BJ (cell line): Measurements from ENCODE around the gene ANKFN1. TPM values are rescaled to one million over a fixed set of nuclear protein-coding genes. Genes with fewer than 3 reads are reported as not detected.
A peak's percentile ranks its signal among the peaks of the same experiment; 100 is the strongest.

Experiments
- CTCF ChIA-PET: fragments of 350-600 bp; formaldehyde crosslinking; extraction: SDS; loops from one replicate; lab custom pipeline; 2021; ENCODE audit warnings: antibody characterized with exemption, inconsistent platforms; lab: Yijun Ruan, JAX
- POLR2A ChIA-PET: fragments of 300-600 bp; sonication (Branson Sonifier 250); formaldehyde crosslinking; extraction: SDS; loops from one replicate; lab custom pipeline; 2021; ENCODE audit warnings: antibody characterized with exemption; lab: Charles Lee
- DNase-seq: peaks from one replicate; pipeline ENCODE4 v3.0.0-alpha.2; 2011; ENCODE audit warnings: low read depth
- H3K27me3 ChIP-seq: 2 replicates; pipeline ENCODE4 v1.6.0; 2011; ENCODE audit warnings: low read length; ENCODE audit not compliant: control insufficient read depth, insufficient read depth
- H3K36me3 ChIP-seq: 2 replicates; pipeline ENCODE4 v1.5.1; 2011; ENCODE audit warnings: low read length; ENCODE audit not compliant: control insufficient read depth, insufficient read depth
- H3K4me3 ChIP-seq: 2 replicates; pipeline ENCODE4 v1.5.1; 2011; ENCODE audit warnings: low read depth, mild to moderate bottlenecking, control low read depth, low read length
- CTCF ChIP-seq: IDR thresholded peaks from 2 replicates; pipeline ENCODE4 v1.5.1; 2011; ENCODE audit warnings: low read depth, mild to moderate bottlenecking, control low read depth, inconsistent platforms, low read length, moderate library complexity; ENCODE audit not compliant: insufficient read depth
- polyA plus RNA-seq: library from polyadenylated mRNA; depleted of rRNA; stranded (reverse); fragments of >200 nt; gene quantifications from 2 replicates; pipeline ENCODE4 v1.2.3, GENCODE V29; 2011

ANKFN1 gene
- polyA plus RNA-seq, 1 experiment: 0.06 TPM

GRCh38 chr17:56121191-56122051 is 31.9 kb upstream of the ANKFN1 start:
- Histone ChIP-seq H3K36me3 (no peaks in the 10 kb centered on the region), H3K27me3 (no peaks in the 10 kb centered on the region), H3K4me3 (no peak overlapping the region)
- DNase-seq: no peak
- POLR2A ChIA-PET: no interaction called here
- peak; percentile 34 for TF ChIP-seq CTCF
- CTCF ChIA-PET: interaction anchor here (0.6 to 1.4 kb wide), 2 partner anchors 169 to 198 kb away, joined by 3 to 7 read pairs; no protein-coding TSS in a partner anchor

- H3K4me3 ChIP-seq: no peak overlapping the region
- peak; percentile 74 for TF ChIP-seq CTCF
- no peaks in the 10 kb centered on the region for H3K27me3 ChIP-seq
- ChIA-PET POLR2A (no interaction called here), CTCF (interaction anchor here (0.6 to 5.0 kb wide), 17 partner anchors 8 to 681 kb away, joined by 3 to 51 read pairs (median 5); no protein-coding TSS in a partner anchor)
- peak; percentile 64 for DNase-seq
- no peaks in the 10 kb centered on the region for H3K36me3 ChIP-seq
Observed at GRCh38 chr17:56125830-56126819, 27.1 kb upstream of the ANKFN1 start.

- ChIA-PET CTCF (interaction anchor here (0.7 to 1.5 kb wide), 5 partner anchors 13 to 776 kb away, joined by 3 to 9 read pairs (median 4); no protein-coding TSS in a partner anchor), POLR2A (no interaction called here)
- TF ChIP-seq CTCF: no peak
Observed at GRCh38 chr17:56130026-56130425, 23.2 kb upstream of the ANKFN1 start.

GRCh38 chr17:56130631-56131030 is 22.6 kb upstream of the ANKFN1 start:
- H3K36me3 ChIP-seq: no peaks in the 10 kb centered on the region
- POLR2A ChIA-PET: interaction anchor here (0.6 kb wide), 1 partner anchor 1494 kb away, joined by 3 read pairs; no protein-coding TSS in a partner anchor
- no peak overlapping the region for H3K4me3 ChIP-seq
- TF ChIP-seq CTCF: no peak
- DNase-seq: no peak
- CTCF ChIA-PET: interaction anchor here (0.7 to 1.5 kb wide), 5 partner anchors 12 to 776 kb away, joined by 3 to 9 read pairs (median 4); no protein-coding TSS in a partner anchor
- no peaks in the 10 kb centered on the region for H3K27me3 ChIP-seq

More at GRCh38 chr17:56130026-56130425, 23.2 kb upstream of the ANKFN1 start:
- H3K36me3 ChIP-seq: no peaks in the 10 kb centered on the region
- H3K4me3 ChIP-seq: no peak overlapping the region
- no peaks in the 10 kb centered on the region for H3K27me3 ChIP-seq
- no peak for DNase-seq
